DMS 273 treated with DMSO at 0.1 percent for 48 hours (cell line): ENCODE data around the gene CELSR3.

ENCODE experiments used
- DNase-seq: peaks from one replicate; lab custom pipeline; 2025; lab: John Stamatoyannopoulos, UW

The CELSR3 gene

GRCh38 chr3:48662753-48663488 lies at the start of gene CELSR3:
Gene CELSR3, minus strand, starts transcription at chr3:48662886. Its CDS starts 252 bp downstream, at chr3:48662634.
- DNase-seq = peak; percentile 67

GRCh38 chr3:48711727-48712126 lies 49.0 kb upstream of the CELSR3 start:
- DNase-seq = no peak

DNA sequence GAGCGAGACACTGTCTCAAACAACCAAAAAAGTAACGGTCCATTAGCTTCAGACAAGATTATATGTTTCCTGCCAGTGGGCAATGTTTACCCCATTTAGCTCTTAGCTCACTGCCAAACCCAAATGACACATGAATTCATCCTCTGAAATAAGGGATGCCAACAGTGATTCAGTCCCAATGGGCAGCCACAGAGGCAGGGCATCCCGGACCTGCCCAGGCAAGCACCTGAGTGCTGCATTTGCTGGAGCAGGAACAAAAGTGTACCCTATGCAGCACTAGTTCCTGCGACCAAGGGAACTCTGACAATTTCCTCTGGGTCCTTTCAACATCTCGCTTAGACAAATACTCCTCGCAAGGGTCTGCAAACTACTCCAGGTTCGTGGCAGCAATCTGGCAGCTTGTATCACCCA lies 46.4 kb upstream of the CELSR3 start:
- no peak for DNase-seq

- DNase-seq = no peak
Measured at GRCh38 chr3:48708481-48708889, 45.8 kb upstream of the CELSR3 start.

DNA sequence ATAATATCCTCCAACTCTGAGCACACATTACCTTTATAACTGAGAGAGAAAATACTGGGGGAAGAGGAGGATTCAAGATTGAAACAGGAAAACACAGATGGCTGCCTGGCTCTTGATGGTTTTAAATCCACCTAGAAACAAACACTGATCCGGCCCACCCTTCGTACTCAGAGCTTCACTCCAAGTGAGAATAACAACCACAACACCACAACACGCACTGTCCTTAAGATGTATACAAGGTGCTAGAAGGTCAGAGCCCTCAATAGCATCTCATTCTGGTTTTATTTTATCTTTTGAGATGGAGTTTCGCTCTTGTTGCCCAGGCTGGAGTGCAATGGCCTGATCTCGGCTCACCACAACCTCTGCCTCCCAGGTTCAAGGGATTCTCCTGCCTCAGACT lies 44.5 kb upstream of the CELSR3 start:
- no peak for DNase-seq

DNA sequence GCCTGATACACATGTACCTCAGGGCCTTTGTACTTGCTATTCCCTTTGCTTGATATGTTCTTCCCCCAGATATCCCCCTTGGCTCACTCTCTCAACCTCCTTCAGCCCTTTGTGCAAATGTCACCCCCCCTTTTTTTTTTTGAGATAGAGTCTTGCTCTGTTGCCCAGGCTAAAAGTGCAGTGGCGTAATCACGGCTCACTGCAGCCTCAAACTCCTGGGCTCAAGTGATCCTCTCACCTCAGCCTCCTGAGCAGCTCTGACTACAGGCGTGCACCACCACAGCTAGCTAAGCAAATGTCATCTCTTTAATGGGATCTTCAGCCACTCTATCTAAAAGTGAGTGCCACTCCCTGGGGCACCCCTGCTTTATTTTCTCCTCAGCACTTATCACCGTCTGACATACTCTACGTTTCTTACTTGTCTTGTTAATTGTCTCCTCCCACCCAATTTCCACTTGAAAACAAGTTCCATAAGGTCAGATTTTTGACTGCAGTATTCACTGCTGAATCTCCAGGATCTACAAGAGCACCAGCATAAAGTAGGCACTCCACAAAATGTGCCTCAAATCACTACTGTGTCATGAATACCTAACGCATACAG lies 39.7 kb upstream of the CELSR3 start:
- no peak for DNase-seq

GRCh38 chr3:48700731-48701405 lies 38.2 kb upstream of the CELSR3 start:
- DNase-seq = no peak

GRCh38 chr3:48698891-48699290 lies 36.2 kb upstream of the CELSR3 start:
- DNase-seq = no peak

DNA sequence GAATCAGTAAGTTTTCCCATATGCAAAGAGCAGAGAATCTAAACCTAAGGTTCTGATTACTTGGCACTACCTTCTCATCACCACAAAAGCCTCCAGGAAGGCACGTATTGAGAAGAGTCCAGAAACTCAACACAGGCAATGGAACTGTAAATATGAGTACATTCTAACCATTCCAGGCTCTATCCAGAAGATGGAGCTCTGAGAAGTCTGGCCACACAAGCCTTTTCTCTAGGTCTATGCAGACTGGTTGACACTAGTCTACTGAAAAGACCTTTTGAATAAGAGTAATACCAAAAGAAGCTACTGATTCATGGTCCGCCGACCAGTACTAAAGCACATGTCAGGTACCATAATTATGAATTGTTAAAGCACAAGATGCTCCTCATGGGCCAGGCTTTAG lies 35.3 kb upstream of the CELSR3 start:
- no peak for DNase-seq

DNA sequence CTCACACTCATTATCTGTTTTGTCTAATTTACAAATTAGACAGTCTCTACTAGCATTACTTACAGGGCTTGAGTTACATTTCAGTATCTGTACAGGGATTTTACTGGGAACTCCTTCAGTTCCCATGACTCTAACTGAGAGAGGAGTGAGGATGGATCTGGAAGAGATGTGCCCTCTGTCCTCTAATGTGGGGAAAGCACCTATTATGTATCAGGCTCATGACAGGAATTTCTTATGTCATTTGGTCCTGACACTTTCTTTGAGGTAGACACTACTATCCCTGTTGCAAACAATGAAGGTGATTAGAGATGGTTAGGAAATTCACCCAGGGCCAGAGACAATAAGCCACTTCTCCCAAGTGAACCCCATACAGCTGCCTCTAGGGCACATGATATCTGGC lies 33.9 kb upstream of the CELSR3 start:
- DNase-seq = no peak

- no peak for DNase-seq
Measured at GRCh38 chr3:48696156-48696555, 33.5 kb upstream of the CELSR3 start.

GRCh38 chr3:48695393-48695753 lies 32.7 kb upstream of the CELSR3 start:
- DNase-seq = no peak

- no peak for DNase-seq
Measured at GRCh38 chr3:48694610-48695392, 32.1 kb upstream of the CELSR3 start.

- DNase-seq = no peak
Measured at GRCh38 chr3:48693826-48694225, 31.1 kb upstream of the CELSR3 start.

DNA sequence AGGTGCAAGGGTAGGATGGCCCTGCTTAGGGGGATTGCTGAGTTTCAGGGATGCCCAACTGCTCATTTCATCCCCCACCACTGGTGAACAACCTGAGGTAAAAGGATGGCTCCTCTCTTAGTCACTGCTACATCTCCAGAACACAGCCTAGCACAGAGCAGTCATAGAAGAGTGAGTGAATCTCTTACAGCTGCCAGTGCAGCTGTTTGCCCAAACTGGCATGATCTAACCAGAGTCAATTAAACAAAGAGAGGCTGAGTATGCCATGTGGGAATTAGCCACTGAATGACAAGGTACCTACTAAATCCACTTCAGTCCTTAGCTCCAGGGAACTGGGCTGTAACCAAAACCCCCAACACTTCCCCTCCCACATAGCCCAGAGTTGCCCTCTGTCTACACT lies 29.9 kb upstream of the CELSR3 start:
- no peak for DNase-seq

DNA sequence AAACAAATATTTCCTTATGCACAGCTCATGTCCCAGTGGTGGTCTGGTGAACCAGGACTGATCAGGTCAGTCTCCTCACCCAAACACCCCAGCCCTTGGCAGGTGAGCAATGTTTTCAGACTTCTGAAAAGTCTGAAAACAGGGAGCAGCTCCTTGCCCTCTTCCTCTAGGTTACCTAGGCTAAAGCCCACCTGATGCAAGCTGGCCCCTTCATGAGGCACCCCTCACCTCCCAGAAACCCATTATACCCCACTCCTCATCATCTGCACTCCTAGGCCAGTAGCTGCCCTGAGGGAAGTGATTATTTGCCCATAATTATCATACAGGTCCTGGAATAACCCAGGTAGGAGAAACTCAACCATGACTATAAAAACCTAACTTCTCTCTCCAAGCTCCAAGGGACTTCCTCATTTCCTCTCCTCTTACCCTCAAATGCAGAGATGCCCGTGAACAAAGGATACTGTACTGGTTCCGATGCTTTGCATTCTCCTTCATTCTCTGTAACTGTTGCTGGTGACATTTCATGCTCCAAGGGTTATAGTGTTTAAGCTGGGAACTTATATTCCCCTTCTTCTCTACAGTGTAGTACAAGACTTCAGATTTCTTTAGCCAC lies 28.3 kb upstream of the CELSR3 start:
- DNase-seq = no peak

GRCh38 chr3:48689384-48689783 lies 26.7 kb upstream of the CELSR3 start:
- DNase-seq = no peak

- DNase-seq = no peak
Measured at GRCh38 chr3:48688737-48689075, 26.0 kb upstream of the CELSR3 start.

DNA sequence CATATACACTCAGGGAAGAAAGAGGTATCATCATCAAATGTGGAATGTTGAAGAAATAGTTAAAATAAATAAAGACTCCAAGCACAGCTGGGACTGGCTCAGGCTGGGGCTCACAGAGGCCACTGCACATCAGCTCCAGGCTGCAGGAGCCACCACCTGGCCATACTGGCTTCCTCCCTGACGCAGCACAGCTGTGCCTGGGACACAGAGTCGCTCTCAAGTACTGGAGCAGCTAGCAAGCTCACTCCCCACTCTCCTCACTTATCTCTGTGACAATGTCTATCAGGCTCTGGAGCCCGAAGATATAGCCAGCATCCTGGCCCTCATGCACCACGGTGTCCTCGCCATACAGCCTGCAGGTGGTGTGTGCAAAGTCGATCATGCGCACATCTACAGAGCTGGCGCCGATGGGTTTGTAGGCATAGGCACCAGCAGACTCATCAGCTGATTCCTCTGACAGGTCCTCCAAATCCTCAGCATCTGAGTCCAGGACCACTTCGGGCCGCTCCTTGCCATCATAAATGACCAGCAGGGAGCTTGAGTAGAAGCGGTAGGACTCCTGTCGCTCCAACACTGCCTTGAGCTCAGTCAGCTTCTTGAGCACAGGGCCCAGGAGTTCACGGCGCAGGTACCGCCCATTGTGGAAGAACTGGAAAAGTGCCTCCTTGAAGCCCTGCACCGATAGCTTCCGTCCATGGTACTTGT lies 25.5 kb upstream of the CELSR3 start:
- no peak for DNase-seq

DNA sequence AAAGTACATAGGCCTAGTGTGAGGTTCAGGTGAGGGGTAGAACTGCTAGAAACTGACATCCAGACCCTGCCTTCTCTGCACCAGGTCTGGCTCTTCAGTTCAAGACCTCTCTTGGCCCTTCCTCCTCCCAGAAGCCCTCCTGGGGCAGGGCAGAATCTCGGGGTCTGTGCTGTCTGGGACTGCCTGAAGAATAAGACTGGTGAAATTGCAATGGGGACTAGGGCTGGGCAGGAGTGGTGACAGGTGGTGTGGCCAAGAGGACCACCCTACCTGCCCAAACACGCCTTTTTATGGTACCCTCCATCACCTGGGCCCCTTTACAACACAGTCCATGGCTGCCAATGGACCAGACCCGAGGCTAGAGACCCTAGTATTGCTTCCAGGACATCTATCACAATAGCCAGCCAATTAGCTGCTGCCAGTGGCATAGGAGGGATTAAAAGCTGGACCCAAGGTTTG lies 24.6 kb upstream of the CELSR3 start:
- no peak for DNase-seq

GRCh38 chr3:48686538-48687219 lies 24.0 kb upstream of the CELSR3 start:
- DNase-seq = no peak
